ENCODE measurements around the gene HNF4A. TPM values are rescaled to one million over a fixed set of nuclear protein-coding genes. Genes with fewer than 3 reads are reported as not detected.

Gene HNF4A
- total RNA-seq, 3 donors from 2014 or later = 125 to 332 (median 237) TPM

- Histone ChIP-seq H3K9me3 (no peaks in the 10 kb centered on the region), H3K4me1 (ENCODE audit: low read depth) (no peaks in the 10 kb centered on the region), H3K36me3 (ENCODE audit: low read depth) (no peaks in the 10 kb centered on the region), H3K4me3 (no peak overlapping the region)
- ATAC-seq = no peak
- DNase-seq = no peak
- TF ChIP-seq CTCF (IDR thresholded peaks at IDR 0.05) = no peak
- intact Hi-C loops (cut with DNase I, micrococcal nuclease) = no loop called here
These were observed 24.3 kb upstream of the HNF4A start for GRCh38 chr20:44331201-44331600.

- no peak for TF ChIP-seq CTCF (IDR thresholded peaks at IDR 0.05)
- H3K36me3 ChIP-seq (ENCODE audit: low read depth) = no peaks in the 10 kb centered on the region
- H3K4me1 ChIP-seq (ENCODE audit: low read depth) = no peaks in the 10 kb centered on the region
- ATAC-seq = no peak
- no peaks in the 10 kb centered on the region for H3K9me3 ChIP-seq
- intact Hi-C loops (cut with DNase I, micrococcal nuclease) = no loop called here
- H3K4me3 ChIP-seq = no peak overlapping the region
- no peak for DNase-seq
These were observed 21.2 kb upstream of the HNF4A start for GRCh38 chr20:44334306-44334705.

GRCh38 chr20:44334709-44335108 lies 20.8 kb upstream of the HNF4A start:
- no peaks in the 10 kb centered on the region for H3K36me3 ChIP-seq (ENCODE audit: low read depth)
- H3K4me3 ChIP-seq = no peak overlapping the region
- H3K9me3 ChIP-seq = no peaks in the 10 kb centered on the region
- no peaks in the 10 kb centered on the region for H3K4me1 ChIP-seq (ENCODE audit: low read depth)
- intact Hi-C loops (cut with DNase I, micrococcal nuclease) = no loop called here
- DNase-seq (no peak), ATAC-seq (no peak)
- TF ChIP-seq CTCF (IDR thresholded peaks at IDR 0.05) = no peak

- intact Hi-C loops (cut with DNase I, micrococcal nuclease) = no loop called here
- Histone ChIP-seq H3K36me3 (ENCODE audit: low read depth) (no peaks in the 10 kb centered on the region), H3K4me3 (no peak overlapping the region), H3K4me1 (ENCODE audit: low read depth) (no peaks in the 10 kb centered on the region), H3K9me3 (no peaks in the 10 kb centered on the region)
- TF ChIP-seq CTCF (IDR thresholded peaks at IDR 0.05) = no peak
- ATAC-seq (no peak), DNase-seq (no peak)
These were observed 19.8 kb upstream of the HNF4A start for GRCh38 chr20:44335675-44336074.

GRCh38 chr20:44336086-44336485 lies 19.4 kb upstream of the HNF4A start:
- Histone ChIP-seq H3K4me1 (ENCODE audit: low read depth) (no peaks in the 10 kb centered on the region), H3K9me3 (no peaks in the 10 kb centered on the region), H3K4me3 (no peak overlapping the region), H3K36me3 (ENCODE audit: low read depth) (no peaks in the 10 kb centered on the region)
- ATAC-seq = no peak
- TF ChIP-seq CTCF (IDR thresholded peaks at IDR 0.05) = no peak
- intact Hi-C loops (cut with DNase I, micrococcal nuclease) = no loop called here
- DNase-seq = no peak

- intact Hi-C loops (cut with DNase I, micrococcal nuclease) = no loop called here
- no peaks in the 10 kb centered on the region for H3K36me3 ChIP-seq (ENCODE audit: low read depth)
- DNase-seq (no peak), ATAC-seq (no peak)
- H3K4me1 ChIP-seq (ENCODE audit: low read depth) = no peaks in the 10 kb centered on the region
- no peak for TF ChIP-seq CTCF (IDR thresholded peaks at IDR 0.05)
- H3K4me3 ChIP-seq = no peak within 1 kb of the TSS
- H3K9me3 ChIP-seq = no peaks in the 10 kb centered on the region
These were observed 18.6 kb upstream of the HNF4A start, which contains the start of gene R3HDML for GRCh38 chr20:44336725-44337380. R3HDML (plus strand) TSS chr20:44337043; CDS start chr20:44337158, 115 bp downstream.

All from mucosa of descending colon (tissue), 3 donors.